KMS-11 (cell line): ENCODE results near the gene MCTP1.

Source experiments
- H2AFZ ChIP-seq: fragments of 200-600 bp; sonication (generic); 2 replicates; pipeline ENCODE4 v1.6.1; 2016; ENCODE audit warnings: antibody characterized with exemption, mixed run types, low read depth
- H3K27ac ChIP-seq: fragments of 200-600 bp; sonication (generic); 2 replicates; pipeline ENCODE4 v1.6.1; 2016; ENCODE audit warnings: mild to moderate bottlenecking, mixed run types
- H3K27me3 ChIP-seq: fragments of 200-600 bp; sonication (generic); 2 replicates; pipeline ENCODE4 v1.6.1; 2017; ENCODE audit warnings: mild to moderate bottlenecking, low read depth, mixed run types, moderate library complexity; ENCODE audit not compliant: insufficient read depth
- H3K36me3 ChIP-seq: fragments of 200-600 bp; sonication (generic); 2 replicates; pipeline ENCODE4 v1.6.1; 2017; ENCODE audit warnings: mild to moderate bottlenecking, mixed run types; ENCODE audit not compliant: insufficient read depth
- H3K4me1 ChIP-seq: fragments of 200-600 bp; sonication (generic); 2 replicates; pipeline ENCODE4 v1.6.1; 2016; ENCODE audit warnings: mild to moderate bottlenecking, low read depth, mixed run types; ENCODE audit not compliant: poor library complexity, severe bottlenecking
- H3K4me2 ChIP-seq: fragments of 200-600 bp; sonication (generic); 2 replicates; pipeline ENCODE4 v1.7.0; 2016; ENCODE audit warnings: mild to moderate bottlenecking, mixed run types
- H3K4me3 ChIP-seq: fragments of 200-600 bp; sonication (generic); IDR thresholded peaks from 2 replicates; pipeline ENCODE4 v1.6.1; 2017; ENCODE audit warnings: low read depth, low read length, mixed read lengths; ENCODE audit not compliant: insufficient read depth
- H3K79me2 ChIP-seq: fragments of 200-600 bp; sonication (generic); 2 replicates; pipeline ENCODE4 v1.6.1; 2016; ENCODE audit warnings: low read depth, mixed run types; ENCODE audit not compliant: insufficient read depth
- H3K9ac ChIP-seq: fragments of 200-600 bp; sonication (generic); 2 replicates; pipeline ENCODE4 v1.6.1; 2016; ENCODE audit warnings: mild to moderate bottlenecking, mixed run types
- H4K20me1 ChIP-seq: fragments of 200-600 bp; sonication (generic); 2 replicates; pipeline ENCODE4 v1.6.1; 2016; ENCODE audit warnings: mild to moderate bottlenecking, mixed run types; ENCODE audit not compliant: insufficient read depth
- CTCF ChIP-seq: fragments of 200-600 bp; sonication (generic); conservative IDR thresholded peaks from 2 replicates; pipeline ENCODE4 v1.6.1; 2017; ENCODE audit warnings: low read depth, mild to moderate bottlenecking, antibody characterized with exemption, low read length, moderate library complexity, mixed read lengths

MCTP1 gene

DNA sequence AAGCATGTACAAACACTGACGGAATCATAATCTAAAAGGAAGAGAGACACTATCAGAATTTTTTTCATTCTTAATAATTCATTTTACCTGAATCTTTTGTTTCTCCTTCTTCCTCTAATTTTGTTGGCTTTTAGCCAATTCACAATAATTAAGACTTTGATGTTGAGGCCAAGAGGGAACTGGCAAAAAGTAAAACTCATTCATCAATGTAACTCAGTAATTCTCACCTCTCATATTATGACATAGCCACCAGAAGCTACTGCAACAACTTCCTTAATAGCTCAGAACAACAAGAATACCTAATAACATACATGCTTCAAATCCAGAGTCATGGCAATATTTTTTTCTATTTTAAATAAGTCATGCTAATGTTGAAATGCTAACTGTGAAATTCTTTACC is 64.5 kb downstream of the MCTP1 start:
- Histone ChIP-seq H2AFZ (no peak overlapping the region), H3K9ac (no peak overlapping the region), H3K4me1 (no peaks in the 10 kb centered on the region), H4K20me1 (no peaks in the 10 kb centered on the region), H3K27me3 (no peaks in the 10 kb centered on the region), H3K4me3 (no peak overlapping the region), H3K4me2 (no peak overlapping the region), H3K27ac (no peak overlapping the region), H3K36me3 (no peaks in the 10 kb centered on the region), H3K79me2 (no peaks in the 10 kb centered on the region)
- TF ChIP-seq CTCF: no peak

DNA sequence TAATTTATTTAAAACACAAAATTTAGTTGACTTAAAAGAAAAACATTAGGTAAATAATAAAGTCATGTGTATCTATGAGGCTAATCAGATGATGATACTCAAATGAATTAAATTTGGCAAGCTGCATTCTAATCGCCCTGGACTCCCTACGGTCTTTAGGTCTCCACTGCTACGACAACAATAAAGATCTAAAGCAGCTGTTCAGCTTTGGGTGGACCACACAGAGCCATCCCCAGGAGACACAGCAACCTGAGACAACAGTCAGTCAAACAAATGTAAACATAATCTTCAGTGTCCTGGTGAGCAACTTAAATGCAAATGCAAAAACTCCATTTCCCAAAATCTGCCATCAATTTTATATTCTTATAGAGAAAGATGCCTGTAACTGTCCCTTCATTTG is 65.5 kb downstream of the MCTP1 start:
- Histone ChIP-seq H3K9ac (no peak overlapping the region), H3K27ac (no peak overlapping the region), H2AFZ (no peak overlapping the region), H3K4me3 (no peak overlapping the region), H3K4me2 (no peak overlapping the region), H3K27me3 (no peaks in the 10 kb centered on the region), H3K79me2 (no peaks in the 10 kb centered on the region), H4K20me1 (no peaks in the 10 kb centered on the region), H3K4me1 (no peaks in the 10 kb centered on the region), H3K36me3 (no peaks in the 10 kb centered on the region)
- TF ChIP-seq CTCF: no peak

DNA sequence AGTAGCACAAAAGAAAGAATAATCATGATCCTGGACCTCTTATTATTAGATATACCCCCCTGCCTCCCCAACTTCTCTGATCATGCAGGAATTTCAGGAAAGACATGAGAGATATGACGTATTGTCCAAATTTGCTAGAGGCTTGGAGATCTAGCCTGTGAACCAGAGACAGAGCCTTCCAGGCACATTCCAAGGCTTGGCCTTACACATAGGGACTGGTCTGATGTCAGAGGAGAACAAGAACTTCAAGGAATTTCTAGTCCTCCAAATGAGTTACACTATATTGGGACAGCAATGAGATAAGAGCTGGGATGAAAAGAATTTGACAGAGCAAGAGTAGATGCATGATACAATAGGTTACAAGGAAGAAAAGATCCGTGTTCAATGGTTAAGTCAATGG is 67.0 kb downstream of the MCTP1 start:
- H3K27me3 ChIP-seq: no peaks in the 10 kb centered on the region
- H3K27ac ChIP-seq: no peak overlapping the region
- H3K79me2 ChIP-seq: no peaks in the 10 kb centered on the region
- no peaks in the 10 kb centered on the region for H3K4me1 ChIP-seq
- TF ChIP-seq CTCF: no peak
- no peaks in the 10 kb centered on the region for H4K20me1 ChIP-seq
- no peak overlapping the region for H3K9ac ChIP-seq
- no peak overlapping the region for H2AFZ ChIP-seq
- H3K36me3 ChIP-seq: no peaks in the 10 kb centered on the region
- no peak overlapping the region for H3K4me3 ChIP-seq
- H3K4me2 ChIP-seq: no peak overlapping the region

- no peak overlapping the region for H3K9ac ChIP-seq
- H3K4me1 ChIP-seq: no peaks in the 10 kb centered on the region
- no peaks in the 10 kb centered on the region for H3K79me2 ChIP-seq
- TF ChIP-seq CTCF: no peak
- H2AFZ ChIP-seq: no peak overlapping the region
- no peak overlapping the region for H3K4me3 ChIP-seq
- H3K27ac ChIP-seq: no peak overlapping the region
- H4K20me1 ChIP-seq: no peaks in the 10 kb centered on the region
- no peaks in the 10 kb centered on the region for H3K36me3 ChIP-seq
- no peak overlapping the region for H3K4me2 ChIP-seq
- H3K27me3 ChIP-seq: no peaks in the 10 kb centered on the region
Observed at GRCh38 chr5:95217351-95217750, 67.5 kb downstream of the MCTP1 start.
